ENCODE data around the gene PDIA2.

GRCh38 chr16:255183-255582, 27.8 kb upstream of the PDIA2 start:
- no peak for TF ChIP-seq CTCF (conservative IDR thresholded peaks at IDR 0.05)
- TF ChIP-seq ZFX (IDR thresholded peaks at IDR 0.05), result no peak
